OCI-LY1 (cell line): ENCODE results near the gene DDAH1.

Experiments used
- H2AFZ ChIP-seq: fragments of 200-600 bp; sonication (generic), shearing (Covaris generic); 2 replicates; pipeline ENCODE4 v1.6.0; 2014; ENCODE audit warnings: antibody characterized with exemption, mild to moderate bottlenecking, low read length
- H3F3A ChIP-seq: fragments of 200-600 bp; sonication (generic), shearing (Covaris generic); 2 replicates; pipeline ENCODE4 v1.6.0; 2014; ENCODE audit warnings: mild to moderate bottlenecking, antibody characterized with exemption, low read length, moderate library complexity; ENCODE audit not compliant: insufficient read depth
- H3K27ac ChIP-seq: fragments of 200-600 bp; sonication (generic); 2 replicates; pipeline ENCODE4 v1.5.1; 2014; ENCODE audit warnings: low read length, mixed run types, mild to moderate bottlenecking, low read depth; ENCODE audit not compliant: poor library complexity, severe bottlenecking
- H3K27me3 ChIP-seq: fragments of 200-600 bp; sonication (generic); 2 replicates; pipeline ENCODE4 v1.6.0; 2014; ENCODE audit warnings: antibody characterized with exemption, mild to moderate bottlenecking, low read length, moderate library complexity; ENCODE audit not compliant: insufficient read depth
- H3K36me3 ChIP-seq: fragments of 200-600 bp; sonication (generic); 2 replicates; pipeline ENCODE4 v1.6.1; 2014; ENCODE audit warnings: mild to moderate bottlenecking, antibody characterized with exemption, low read length, moderate library complexity, mixed read lengths; ENCODE audit not compliant: insufficient read depth
- H3K4me1 ChIP-seq: fragments of 200-600 bp; sonication (generic); 2 replicates; pipeline ENCODE4 v1.5.1; 2014; ENCODE audit warnings: mild to moderate bottlenecking, low read length, moderate library complexity; ENCODE audit not compliant: insufficient read depth, severe bottlenecking
- H3K4me2 ChIP-seq: fragments of 200-600 bp; sonication (generic), shearing (Covaris generic); 2 replicates; pipeline ENCODE4 v1.6.1; 2014; ENCODE audit warnings: low read length
- H3K4me3 ChIP-seq: fragments of 200-600 bp; sonication (generic); 2 replicates; pipeline ENCODE4 v1.5.1; 2014; ENCODE audit warnings: low read length, low read depth, mild to moderate bottlenecking, mixed read lengths; ENCODE audit not compliant: poor library complexity, severe bottlenecking
- H3K79me2 ChIP-seq: fragments of 200-600 bp; shearing (Covaris generic); 2 replicates; pipeline ENCODE4 v1.6.1; 2016; ENCODE audit warnings: mixed run types, low read length, mixed read lengths; ENCODE audit not compliant: insufficient read depth
- H3K9ac ChIP-seq: fragments of 200-600 bp; sonication (generic), shearing (Covaris generic); 2 replicates; pipeline ENCODE4 v1.6.1; 2014; ENCODE audit warnings: mild to moderate bottlenecking, low read length, mixed read lengths
- H3K9me2 ChIP-seq: fragments of 200-600 bp; sonication (generic), shearing (Covaris generic); 2 replicates; pipeline ENCODE4 v1.6.1; 2014; ENCODE audit warnings: low read depth, mild to moderate bottlenecking, low read length, mixed read lengths
- H3K9me3 ChIP-seq: fragments of 200-600 bp; shearing (Covaris generic); 2 replicates; pipeline ENCODE4 v1.6.1; 2014; ENCODE audit warnings: low read length, mixed read lengths
- H4K20me1 ChIP-seq: fragments of 200-600 bp; sonication (generic), shearing (Covaris generic); 2 replicates; pipeline ENCODE4 v1.6.0; 2016; ENCODE audit warnings: mild to moderate bottlenecking, low read length; ENCODE audit not compliant: insufficient read depth
- EZH2 ChIP-seq: fragments of 200-600 bp; sonication (generic), shearing (Covaris generic); IDR thresholded peaks from 2 replicates; pipeline ENCODE4 v1.8.0; 2017; ENCODE audit warnings: borderline replicate concordance, mixed run types, mild to moderate bottlenecking, antibody characterized with exemption, low read length, moderate library complexity, mixed read lengths
- TF ChIP-seq, protein P1 (sequence below): fragments of 200-600 bp; sonication (generic), shearing (Covaris generic); IDR thresholded peaks from 2 replicates; pipeline ENCODE4 v1.5.1; 2017; ENCODE audit warnings: mild to moderate bottlenecking, antibody characterized with exemption, low read length, moderate library complexity, mixed read lengths

Gene DDAH1

DNA sequence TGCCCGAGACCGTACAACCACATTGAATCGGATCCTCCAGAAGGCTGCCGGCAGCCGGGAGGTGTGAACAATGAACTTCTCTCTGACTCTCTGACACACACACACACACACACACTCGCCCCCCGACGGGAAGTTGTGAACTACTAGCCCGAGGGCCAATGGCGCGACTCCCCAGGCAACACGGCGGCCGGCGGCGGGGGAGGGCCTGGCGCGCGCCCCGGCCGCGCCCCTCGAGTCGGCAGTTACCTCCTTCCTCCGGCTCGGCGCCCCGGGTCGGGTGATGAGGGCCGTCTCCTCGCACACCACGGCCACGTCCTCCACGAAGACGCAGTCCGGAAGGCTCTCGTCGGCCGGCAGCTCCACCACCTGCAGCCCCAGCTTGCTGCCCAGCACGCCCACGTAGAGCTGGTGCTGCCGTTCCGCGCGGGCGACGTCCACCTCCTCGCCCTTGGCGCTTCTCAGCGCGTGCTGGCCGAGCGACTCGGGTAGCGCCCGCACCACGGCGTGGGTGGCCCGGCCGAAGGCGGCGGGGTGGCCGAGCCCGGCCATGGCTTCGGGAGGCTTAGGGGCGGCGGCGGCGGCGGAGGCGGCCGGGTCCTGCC, 361 bp downstream of the DDAH1 start:
- Histone ChIP-seq H3K27me3 (no peaks in the 10 kb centered on the region), H3K27ac (no peak overlapping the region), H3K36me3 (no peaks in the 10 kb centered on the region), H3K9ac (no peak overlapping the region; the same call in 1 of the 2 replicates), H4K20me1 (no peaks in the 10 kb centered on the region), H3F3A (no peaks in the 10 kb centered on the region), H3K79me2 (no peaks in the 10 kb centered on the region), H3K9me2 (no peaks in the 10 kb centered on the region), H3K4me3 (peak overlapping the region; percentile 54), H3K4me1 (peaks cover 7% of the 10 kb centered on the region), H3K4me2 (peak overlapping the region; percentile 64), H3K9me3 (no peaks in the 10 kb centered on the region), H2AFZ (no peak overlapping the region)
- no peak for TF ChIP-seq EZH2
- TF ChIP-seq, protein P1, sequence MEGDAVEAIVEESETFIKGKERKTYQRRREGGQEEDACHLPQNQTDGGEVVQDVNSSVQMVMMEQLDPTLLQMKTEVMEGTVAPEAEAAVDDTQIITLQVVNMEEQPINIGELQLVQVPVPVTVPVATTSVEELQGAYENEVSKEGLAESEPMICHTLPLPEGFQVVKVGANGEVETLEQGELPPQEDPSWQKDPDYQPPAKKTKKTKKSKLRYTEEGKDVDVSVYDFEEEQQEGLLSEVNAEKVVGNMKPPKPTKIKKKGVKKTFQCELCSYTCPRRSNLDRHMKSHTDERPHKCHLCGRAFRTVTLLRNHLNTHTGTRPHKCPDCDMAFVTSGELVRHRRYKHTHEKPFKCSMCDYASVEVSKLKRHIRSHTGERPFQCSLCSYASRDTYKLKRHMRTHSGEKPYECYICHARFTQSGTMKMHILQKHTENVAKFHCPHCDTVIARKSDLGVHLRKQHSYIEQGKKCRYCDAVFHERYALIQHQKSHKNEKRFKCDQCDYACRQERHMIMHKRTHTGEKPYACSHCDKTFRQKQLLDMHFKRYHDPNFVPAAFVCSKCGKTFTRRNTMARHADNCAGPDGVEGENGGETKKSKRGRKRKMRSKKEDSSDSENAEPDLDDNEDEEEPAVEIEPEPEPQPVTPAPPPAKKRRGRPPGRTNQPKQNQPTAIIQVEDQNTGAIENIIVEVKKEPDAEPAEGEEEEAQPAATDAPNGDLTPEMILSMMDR: no peak

DNA sequence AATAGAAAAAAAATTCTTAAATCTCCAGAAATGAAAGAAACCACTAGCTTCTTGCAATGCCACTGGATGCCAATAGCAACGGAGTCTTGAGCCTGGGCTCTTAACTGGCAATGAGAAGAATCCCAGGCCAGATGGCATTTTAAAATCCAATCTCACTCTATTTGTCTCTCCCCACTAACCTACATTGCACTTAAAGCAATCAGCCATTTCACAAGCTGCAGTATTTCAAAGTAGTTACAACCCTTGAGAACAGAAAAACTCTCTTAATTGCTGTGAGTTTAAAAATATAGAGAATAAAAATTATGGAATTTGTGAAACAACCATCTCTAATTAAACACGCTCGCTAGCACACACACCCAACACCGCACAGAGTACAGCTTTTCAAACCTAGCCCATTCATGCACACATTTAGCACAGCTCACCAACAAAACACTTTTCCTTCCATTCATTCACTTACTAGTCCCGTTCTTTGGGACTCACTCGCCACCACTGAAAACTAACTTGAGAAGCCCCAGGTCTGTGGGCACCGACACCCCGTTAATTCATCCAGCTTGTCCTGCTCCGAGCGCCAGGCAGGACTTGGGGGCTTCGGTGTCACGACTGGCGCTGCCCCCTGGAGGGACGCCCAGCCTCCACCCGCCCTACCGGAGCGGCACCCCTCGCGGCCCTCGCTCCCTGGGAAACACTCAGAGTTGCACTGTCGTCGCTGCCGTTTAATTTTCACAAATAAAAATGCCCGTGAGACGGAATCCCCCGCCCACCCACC, 1.0 kb downstream of the DDAH1 start:
- no peak overlapping the region for H3K27ac ChIP-seq
- no peaks in the 10 kb centered on the region for H4K20me1 ChIP-seq
- no peak for TF ChIP-seq EZH2
- TF ChIP-seq, protein P1: no peak
- H2AFZ ChIP-seq: no peak overlapping the region
- H3K4me1 ChIP-seq: peaks cover 7% of the 10 kb centered on the region
- H3K27me3 ChIP-seq: no peaks in the 10 kb centered on the region
- no peaks in the 10 kb centered on the region for H3K9me2 ChIP-seq
- peak overlapping the region; percentile 64; the same call in 1 of the 2 replicates for H3K4me2 ChIP-seq
- no peak overlapping the region for H3K9ac ChIP-seq
- no peaks in the 10 kb centered on the region for H3F3A ChIP-seq
- H3K4me3 ChIP-seq: peak overlapping the region; percentile 54
- no peaks in the 10 kb centered on the region for H3K9me3 ChIP-seq
- H3K79me2 ChIP-seq: no peaks in the 10 kb centered on the region
- no peaks in the 10 kb centered on the region for H3K36me3 ChIP-seq

GRCh38 chr1:85462931-85463649, 1.9 kb downstream of the DDAH1 start:
- no peaks in the 10 kb centered on the region for H3K79me2 ChIP-seq
- no peaks in the 10 kb centered on the region for H3K9me3 ChIP-seq
- no peak overlapping the region for H3K4me3 ChIP-seq
- no peaks in the 10 kb centered on the region for H3K9me2 ChIP-seq
- H3K36me3 ChIP-seq: no peaks in the 10 kb centered on the region
- no peak for TF ChIP-seq EZH2
- TF ChIP-seq, protein P1: no peak
- H3K4me2 ChIP-seq: no peak overlapping the region
- H3K27me3 ChIP-seq: no peaks in the 10 kb centered on the region
- peaks cover 7% of the 10 kb centered on the region for H3K4me1 ChIP-seq
- H3F3A ChIP-seq: no peaks in the 10 kb centered on the region
- no peak overlapping the region for H3K9ac ChIP-seq
- no peak overlapping the region for H3K27ac ChIP-seq
- no peak overlapping the region for H2AFZ ChIP-seq
- no peaks in the 10 kb centered on the region for H4K20me1 ChIP-seq
